Stimulated activated CD4-positive, alpha-beta T cell treated with anti-CD3 and anti-CD28 coated beads, Interleukin-1b, Interleukin-23, amount 100 ng/mL, for 1 hour (primary cell): Measurements from ENCODE around the gene CDH7.

ENCODE experiments used
- DNase-seq, 2 donors: peaks; one replicate each; pipeline ENCODE4 v3.0.0-alpha.2; 2020; ENCODE audit warnings: low read depth in 2 of 2

Gene CDH7

GRCh38 chr18:65750389-65751154, at the start of gene CDH7:
TSS of gene CDH7 (plus strand) at chr18:65751012. CDS start at chr18:65762843, 11,831 bp downstream.
- DNase-seq = no peak

GRCh38 chr18:65704046-65704445, 46.8 kb upstream of the CDH7 start:
- no peak for DNase-seq

- no peak for DNase-seq
Observed at GRCh38 chr18:65706646-65707045, 44.2 kb upstream of the CDH7 start.

GRCh38 chr18:65711493-65711892, 39.3 kb upstream of the CDH7 start:
- DNase-seq = no peak

- DNase-seq = no peak
Observed at GRCh38 chr18:65721619-65722018, 29.2 kb upstream of the CDH7 start.

- no peak for DNase-seq
Observed at GRCh38 chr18:65725251-65726050, 25.4 kb upstream of the CDH7 start.

GRCh38 chr18:65735155-65735554, 15.7 kb upstream of the CDH7 start:
- DNase-seq = no peak

GRCh38 chr18:65737471-65737955, 13.3 kb upstream of the CDH7 start:
- DNase-seq = no peak

GRCh38 chr18:65746936-65747335, 3.9 kb upstream of the CDH7 start:
- DNase-seq = no peak

- no peak for DNase-seq
Observed at GRCh38 chr18:65748321-65748720, 2.5 kb upstream of the CDH7 start.

GRCh38 chr18:65749841-65750240, 971 bp upstream of the CDH7 start:
- DNase-seq = no peak

- DNase-seq = no peak
Observed at GRCh38 chr18:65751155-65752085, 608 bp downstream of the CDH7 start.

- DNase-seq = no peak
Observed at GRCh38 chr18:65752625-65753325, 2.0 kb downstream of the CDH7 start.

- no peak for DNase-seq
Observed at GRCh38 chr18:65753520-65753919, 2.7 kb downstream of the CDH7 start.

- no peak for DNase-seq
Observed at GRCh38 chr18:65754121-65754520, 3.3 kb downstream of the CDH7 start.

- DNase-seq = no peak
Observed at GRCh38 chr18:65755616-65756015, 4.8 kb downstream of the CDH7 start.

- DNase-seq = no peak
Observed at GRCh38 chr18:65760457-65760856, 9.6 kb downstream of the CDH7 start.

GRCh38 chr18:65761636-65762295, 11.0 kb downstream of the CDH7 start:
- no peak for DNase-seq

- DNase-seq = no peak
Observed at GRCh38 chr18:65762556-65762955, 11.7 kb downstream of the CDH7 start.

GRCh38 chr18:65767406-65767805, 16.6 kb downstream of the CDH7 start:
- DNase-seq = no peak
